ENCODE measurements around the gene SCFD2.

Gene SCFD2

DNA sequence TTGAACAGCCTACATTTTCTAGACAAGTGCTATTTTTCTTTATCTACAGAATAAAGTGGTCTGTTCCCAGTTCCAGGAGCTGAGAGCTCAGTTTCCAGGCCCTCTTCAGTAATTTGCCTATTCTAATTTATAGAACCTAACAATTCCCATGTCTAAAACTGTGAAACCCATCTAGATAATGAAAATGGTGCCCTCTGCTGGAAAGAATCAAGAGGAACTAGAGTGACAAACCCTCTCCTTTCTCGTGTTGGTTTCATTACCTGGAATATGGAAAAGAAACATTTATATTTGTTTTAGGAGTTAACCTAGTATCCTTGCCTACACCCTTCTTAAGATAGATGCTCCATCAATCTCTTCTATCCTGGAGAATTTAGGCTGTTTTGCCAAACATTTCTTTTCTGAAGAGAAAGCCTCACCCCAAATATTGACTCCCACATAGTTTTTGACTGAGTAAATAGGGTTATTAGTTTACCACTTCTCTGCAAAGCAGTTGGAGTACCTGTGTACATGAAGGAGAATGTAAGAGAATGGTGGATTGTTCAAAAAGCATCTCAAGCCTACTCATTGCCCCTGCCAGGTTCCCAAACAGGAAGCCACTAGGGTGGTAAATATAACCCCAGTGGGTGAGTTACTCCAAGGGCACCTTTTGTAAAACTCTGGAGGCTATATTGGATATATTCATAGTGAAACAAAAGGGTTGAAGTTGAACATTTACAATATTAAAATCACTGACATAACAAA lies 382.1 kb downstream of the SCFD2 start:
- DNase-seq (ENCODE audit: low read depth): no peak

DNA sequence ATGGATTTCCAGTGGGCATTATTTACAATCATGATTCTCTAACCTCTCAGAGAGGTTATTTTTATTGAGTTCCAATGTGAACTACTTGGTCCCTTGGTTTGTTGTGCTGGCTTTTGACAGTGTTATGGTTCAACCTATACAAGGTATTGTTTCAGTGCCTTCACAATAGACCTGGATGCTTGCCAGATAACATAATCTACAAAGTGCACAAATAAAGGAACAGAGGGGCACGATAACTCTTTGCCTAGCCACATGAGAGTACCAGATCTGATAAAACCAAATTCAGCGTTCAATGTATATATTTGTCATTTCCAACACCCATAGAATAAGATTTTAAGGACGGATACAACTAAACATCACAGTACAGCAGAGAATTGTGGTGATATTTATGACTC lies 382.9 kb downstream of the SCFD2 start:
- DNase-seq (ENCODE audit: low read depth): no peak

DNA sequence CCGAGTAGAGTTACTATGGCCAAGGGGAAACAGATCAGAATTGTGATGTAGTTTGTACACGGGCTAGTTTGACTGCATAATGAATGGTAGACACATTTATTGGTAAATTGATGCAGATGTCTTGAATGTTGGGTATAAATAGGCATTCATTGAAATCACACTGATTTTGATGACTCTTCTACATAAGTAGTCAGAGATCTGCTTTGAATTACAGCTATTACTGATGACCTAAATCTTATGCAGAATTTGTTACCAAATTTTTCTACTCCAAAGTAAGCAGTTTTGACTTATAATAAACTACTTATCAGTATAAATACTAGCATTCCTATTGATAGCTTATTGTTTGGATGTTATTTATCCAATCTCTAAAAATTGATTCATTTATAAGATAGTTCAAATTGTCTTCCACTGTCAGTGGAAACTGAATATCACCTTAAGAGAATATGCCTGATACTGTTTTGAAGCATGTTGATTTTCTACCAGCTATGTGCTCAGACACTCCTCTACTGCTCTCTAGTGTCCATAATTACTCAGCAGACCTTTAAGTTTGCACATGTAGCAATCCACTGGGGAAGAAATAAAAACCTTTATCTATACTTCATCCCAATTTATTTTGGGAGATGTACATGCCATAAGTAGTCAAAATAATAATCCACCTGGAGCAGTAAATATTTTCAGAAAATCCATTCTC lies 383.5 kb downstream of the SCFD2 start:
- no peak for DNase-seq (ENCODE audit: low read depth)

DNA sequence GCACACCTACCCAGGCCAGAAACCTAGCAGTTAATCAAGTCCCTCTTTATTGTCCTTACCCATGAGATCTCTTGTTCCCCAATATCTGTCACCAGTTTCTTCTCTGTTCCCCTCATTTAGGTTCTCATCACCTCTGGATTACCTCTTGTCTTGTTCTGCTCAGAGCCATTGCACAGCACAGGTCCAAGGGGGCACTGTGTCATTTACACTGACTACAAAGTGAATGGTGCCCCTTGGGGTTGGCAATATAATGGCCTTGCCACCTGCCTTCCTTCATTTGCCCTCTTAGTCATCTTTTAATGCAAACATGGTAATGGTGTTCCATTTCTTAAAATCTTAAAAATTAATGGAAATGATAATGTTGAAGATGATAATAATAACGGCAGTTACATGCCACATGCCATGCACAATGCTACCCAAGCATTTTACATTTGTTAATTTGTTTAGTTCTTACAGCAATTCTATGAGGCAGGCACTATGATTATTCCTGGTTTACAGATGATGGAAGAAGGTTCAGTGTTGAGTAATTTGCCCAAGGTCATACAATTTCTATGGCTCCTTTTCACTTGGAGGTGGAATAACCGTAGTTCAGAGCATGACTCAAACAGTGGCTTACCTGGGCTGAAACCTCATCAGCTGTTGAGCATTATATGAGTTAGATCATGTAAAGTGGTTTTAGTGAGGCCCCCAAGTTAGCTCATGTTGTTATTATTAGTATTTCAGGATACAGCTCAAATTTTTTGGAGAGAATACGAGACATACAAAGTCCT lies 385.9 kb downstream of the SCFD2 start:
- no peak for DNase-seq (ENCODE audit: low read depth)

DNA sequence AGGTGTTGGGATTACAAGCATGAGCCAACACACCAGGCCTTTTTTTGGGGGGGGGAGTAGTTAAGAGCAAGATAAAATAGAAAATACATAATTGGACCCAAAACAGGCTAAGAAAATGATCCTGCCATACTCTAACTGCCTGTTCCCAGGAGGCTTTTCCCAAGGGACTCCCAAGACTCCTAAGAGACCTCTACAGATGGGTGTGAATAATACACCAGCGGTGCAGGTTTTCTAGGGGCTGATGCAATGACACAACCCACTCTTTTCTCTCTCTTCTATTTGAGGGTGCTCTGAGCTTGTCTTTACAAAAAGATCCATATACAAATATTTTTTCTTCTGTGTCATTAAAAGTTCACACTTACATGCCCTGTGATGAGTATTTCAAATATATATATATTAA lies 386.8 kb downstream of the SCFD2 start:
- no peak for DNase-seq (ENCODE audit: low read depth)

DNA sequence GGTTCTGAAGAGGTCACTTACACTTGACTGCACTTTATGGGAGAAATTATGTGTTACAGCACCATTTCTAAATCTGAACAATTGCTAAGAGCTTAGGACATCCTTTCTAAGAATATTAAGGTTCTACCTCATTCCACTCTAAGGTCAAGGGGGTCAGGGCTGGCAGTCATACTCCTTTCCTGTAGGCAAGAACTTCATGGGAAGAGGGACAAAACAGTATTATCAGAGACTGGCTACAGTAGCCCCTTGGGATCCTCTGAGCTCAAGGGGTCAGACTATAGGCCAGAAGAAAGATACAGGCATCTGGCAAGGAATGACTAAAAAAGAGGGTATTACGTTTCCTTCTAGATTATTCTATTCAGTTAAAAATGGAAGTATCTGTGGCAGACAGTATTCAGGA lies 388.6 kb downstream of the SCFD2 start:
- no peak for DNase-seq (ENCODE audit: low read depth)

DNA sequence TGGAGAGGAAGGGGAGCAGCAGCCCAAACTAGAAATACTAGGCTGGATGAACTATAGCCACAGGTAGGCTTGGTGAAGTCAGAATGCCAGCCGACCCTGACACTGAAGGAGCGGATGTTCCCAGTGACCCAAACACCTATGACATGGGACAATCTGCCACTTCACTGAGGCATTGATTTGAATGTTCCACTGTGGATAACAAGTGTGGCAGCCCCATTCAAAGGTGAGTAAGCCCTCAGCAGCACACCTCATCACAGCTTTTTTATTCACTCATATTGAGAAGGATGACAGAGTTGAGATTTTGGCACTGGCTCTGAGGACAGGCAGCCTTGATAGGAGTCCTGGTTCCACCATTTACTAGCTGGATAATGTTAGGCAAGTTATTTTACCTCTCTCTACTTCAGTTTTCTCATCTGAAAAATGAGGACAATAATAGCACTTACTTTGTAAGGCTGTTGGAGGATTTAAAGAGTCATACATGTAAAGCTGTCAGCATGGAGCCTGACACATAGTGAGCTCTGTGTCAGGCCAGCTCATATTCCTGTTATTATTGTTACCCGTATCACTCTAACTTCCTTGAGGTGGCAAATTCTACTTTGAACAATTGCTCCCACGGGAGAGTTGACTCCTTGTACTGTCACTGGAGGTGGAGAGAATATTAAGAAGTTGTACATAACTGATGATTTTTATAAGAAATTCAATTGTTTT lies 389.2 kb downstream of the SCFD2 start:
- no peak for DNase-seq (ENCODE audit: low read depth)

DNA sequence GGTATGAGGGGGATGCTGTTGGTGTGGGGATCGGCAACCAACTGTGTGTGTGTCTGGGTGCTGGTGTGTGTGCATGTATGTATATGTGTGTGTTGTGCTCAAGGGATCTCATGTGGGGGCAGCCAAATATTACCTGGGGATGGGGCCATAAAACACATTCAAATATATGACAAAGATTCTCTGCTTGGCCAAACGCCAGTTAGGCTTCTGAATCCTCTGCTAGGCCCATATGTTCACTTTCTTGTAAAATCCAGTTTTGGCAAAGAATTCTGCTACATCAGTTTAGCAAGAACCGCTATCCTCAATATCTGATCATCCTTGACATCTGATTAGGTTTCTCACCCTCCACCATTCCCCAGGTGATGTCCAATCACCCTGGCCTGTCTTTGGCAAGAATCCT lies 397.2 kb downstream of the SCFD2 start:
- DNase-seq (ENCODE audit: low read depth): no peak

DNA sequence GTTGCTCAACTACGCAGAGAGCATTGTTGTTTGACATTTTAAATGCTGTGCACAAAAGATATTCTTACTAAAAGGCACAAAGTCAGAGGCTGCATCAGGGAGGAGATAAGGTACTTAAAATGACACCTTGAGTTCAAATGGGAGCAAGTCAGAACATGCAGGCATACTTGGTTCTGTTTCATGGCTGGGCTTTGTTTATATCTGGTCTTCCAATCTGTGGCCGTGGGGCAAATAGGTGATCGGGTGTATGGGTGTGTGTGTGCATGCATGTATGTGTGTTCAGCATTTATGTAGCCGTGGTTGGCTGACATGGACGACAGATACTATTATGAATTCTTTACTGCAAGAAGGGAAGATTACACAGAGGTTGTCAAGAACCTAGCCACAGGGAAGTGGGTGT lies 397.6 kb downstream of the SCFD2 start:
- no peak for DNase-seq (ENCODE audit: low read depth)

DNA sequence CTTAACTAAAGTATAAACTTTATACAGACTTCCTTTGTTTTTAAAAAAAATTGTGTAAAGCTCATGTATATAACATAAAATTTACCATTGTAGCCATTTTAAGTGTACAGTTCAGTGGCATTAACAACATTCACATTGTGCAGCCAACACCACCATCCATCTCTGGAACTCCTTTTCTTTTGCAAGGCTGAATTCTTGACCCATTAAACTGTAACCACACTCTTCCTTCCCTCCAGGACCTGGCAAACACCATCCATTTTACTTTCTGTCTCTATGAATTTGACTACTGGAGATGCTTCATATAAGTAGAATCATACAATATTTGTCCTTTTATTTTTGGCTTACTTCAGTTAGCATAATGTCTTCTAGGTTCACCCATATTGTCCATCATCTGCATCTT lies 399.1 kb downstream of the SCFD2 start:
- no peak for DNase-seq (ENCODE audit: low read depth)

DNA sequence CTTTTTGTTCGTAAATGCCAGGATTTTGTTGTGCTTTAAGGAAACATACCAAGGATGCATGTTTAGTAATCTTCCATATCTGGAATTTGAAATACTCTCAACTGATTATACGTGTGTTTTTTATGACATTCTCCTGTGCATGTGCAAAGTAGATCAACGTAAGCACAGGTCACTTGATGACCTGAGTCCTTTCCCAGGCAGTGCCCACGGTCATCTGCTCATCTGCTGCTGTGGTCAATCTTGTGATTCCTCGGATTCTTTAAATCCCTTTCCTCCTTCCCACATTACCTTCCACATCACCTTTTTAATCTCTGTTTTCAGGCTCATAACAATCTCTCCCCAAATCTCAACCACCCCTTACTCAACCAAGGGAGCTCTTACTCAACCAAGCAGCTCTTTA lies 399.7 kb downstream of the SCFD2 start:
- no peak for DNase-seq (ENCODE audit: low read depth)

DNA sequence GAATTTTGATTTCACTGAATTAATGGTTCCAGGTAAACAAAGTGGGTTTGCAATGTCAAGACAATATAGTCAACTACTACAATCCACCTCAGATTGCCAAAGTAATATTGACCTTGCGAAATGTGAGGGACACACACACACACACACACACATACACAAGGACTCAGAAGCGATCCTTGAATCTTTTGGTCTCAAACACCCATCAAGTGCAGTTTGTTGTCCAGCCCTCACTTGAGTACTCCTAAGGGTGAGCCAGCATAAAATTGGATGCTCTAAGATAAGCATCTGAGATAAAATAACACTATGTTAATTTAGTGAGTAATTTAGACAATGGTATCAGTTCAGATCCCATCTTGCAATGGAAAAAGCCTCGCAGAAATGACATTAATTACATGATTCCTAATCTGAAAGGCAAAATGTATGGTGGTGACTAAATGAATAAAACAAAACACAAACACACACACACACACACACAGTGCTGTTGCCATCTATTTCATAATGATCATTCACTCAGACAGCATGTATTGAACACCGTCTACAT lies 401.2 kb downstream of the SCFD2 start:
- DNase-seq (ENCODE audit: low read depth): no peak

DNA sequence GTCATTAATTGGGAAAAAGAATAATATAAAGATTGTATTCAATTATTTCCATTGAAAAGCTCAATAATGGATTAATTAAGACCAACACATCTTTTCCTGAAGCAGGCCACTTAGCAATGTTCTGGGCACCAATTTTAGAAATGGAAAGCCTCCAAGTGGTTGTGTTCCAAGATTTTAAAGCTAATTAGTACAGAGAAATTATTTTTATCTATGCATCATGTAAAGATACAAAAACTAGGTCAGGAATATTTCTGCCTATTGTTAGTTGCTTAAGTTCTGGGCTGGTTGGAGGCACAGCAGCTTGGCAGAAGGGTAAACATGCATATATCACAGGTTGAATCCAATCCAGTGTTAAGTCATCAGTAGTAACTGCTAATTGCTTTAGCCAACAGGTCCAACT lies 401.9 kb downstream of the SCFD2 start:
- DNase-seq (ENCODE audit: low read depth): no peak

DNA sequence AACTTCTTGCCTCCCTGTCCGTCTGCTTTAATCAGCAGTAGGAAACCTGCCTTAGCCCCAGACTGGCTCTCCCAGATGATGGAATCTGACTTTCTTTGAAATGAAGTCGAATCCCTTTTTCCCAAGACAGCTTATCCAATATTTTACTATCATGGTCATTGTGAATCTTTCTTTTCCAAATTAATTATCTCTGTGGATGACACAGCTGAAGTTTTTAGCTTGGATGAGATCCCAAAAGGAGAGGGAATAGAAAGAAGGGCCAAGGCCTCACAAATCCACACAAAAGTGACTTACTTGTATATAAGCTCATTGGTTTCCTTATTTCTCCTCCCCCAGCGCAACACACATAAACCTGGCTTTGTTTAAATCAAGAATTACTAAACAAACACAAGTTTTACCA lies 403.1 kb downstream of the SCFD2 start:
- DNase-seq (ENCODE audit: low read depth): no peak

DNA sequence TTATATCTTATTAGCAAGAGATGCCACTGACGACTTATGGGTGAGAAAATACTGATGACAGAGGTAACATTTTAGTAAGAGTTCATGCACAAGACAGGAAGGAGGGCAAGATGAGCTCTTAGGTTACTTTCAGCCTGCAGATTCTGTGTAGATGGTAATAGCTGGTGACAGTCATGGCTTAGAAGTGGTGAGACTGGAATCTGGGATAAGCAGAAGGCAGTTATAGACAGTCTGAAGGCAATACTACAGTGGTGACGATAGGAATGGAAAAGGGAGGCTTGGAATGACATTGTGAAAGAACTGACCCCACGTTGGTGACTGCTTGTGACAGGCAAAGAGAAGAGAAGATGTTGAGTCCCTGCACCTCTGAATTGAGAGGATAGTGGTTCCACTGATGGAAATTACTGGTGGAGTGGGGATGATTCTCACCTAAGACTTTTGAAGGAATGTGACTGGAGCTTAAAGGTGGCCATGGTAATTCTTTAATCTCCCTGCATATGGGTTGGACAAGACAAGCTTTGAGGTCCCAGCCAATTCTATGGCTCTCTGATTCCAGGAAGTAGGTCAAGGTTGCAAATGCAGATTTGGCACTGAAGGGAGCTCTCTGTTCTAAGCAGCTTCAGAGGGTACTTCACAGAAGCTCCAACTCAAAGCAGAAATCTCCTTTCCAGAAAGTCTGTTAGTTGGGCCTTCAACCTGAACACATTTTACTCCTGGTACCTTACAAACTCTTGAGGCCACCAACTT lies 404.0 kb downstream of the SCFD2 start:
- DNase-seq (ENCODE audit: low read depth): no peak

DNA sequence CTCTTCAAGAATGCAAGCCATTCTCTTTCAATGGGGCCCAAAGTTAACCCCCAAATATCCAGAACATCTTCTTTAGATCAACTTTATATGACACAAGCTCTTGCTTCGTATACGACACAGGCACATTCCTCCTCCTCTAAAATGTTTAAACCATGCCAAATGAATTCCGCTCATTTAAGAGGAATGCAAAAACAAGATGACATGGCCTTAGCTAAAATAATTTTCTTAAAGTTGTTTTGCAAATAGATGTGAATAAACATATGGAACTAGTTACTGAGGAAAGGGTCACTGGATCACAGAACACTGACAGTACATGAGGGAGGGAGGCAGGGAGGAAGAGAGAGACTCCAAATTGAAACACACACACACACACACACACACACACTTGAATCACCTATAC lies 406.3 kb downstream of the SCFD2 start:
- no peak for DNase-seq (ENCODE audit: low read depth)

DNA sequence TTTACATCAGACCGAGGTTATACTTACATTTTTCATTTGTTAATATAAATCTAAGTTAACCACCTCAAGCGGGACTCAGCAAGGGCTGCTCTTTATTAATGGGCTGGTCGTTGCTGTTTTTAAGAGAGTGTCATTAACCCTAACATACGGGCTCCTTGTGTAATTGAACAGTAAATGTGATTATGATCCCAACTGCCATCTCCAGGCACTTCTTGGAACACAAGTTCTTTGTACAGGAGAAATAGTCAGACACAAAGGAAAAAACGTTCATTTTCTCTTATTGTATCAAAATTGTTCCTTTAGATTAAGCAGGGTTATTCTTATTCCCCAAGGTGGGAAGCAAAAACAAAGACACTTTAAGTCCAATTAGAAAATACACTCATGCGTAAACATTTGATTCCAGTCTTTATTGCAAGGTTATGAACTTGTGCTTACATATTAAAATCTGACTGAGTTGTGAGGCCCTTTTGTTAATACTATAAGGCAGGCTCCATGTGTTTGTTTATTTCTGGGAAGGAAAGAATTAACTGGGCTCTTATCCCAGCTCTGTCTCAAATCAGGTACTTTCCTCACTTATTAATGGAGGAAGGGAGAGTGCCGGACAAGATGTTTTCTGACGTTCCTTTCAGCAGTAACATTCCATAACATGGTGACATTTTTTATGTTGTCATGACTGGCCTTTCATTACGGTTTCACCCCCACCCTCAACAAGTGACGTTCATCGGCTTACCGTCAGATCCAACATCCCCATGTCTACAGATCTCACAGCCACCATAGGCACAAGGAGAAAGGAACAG lies 407.8 kb downstream of the SCFD2 start:
- DNase-seq (ENCODE audit: low read depth): no peak

DNA sequence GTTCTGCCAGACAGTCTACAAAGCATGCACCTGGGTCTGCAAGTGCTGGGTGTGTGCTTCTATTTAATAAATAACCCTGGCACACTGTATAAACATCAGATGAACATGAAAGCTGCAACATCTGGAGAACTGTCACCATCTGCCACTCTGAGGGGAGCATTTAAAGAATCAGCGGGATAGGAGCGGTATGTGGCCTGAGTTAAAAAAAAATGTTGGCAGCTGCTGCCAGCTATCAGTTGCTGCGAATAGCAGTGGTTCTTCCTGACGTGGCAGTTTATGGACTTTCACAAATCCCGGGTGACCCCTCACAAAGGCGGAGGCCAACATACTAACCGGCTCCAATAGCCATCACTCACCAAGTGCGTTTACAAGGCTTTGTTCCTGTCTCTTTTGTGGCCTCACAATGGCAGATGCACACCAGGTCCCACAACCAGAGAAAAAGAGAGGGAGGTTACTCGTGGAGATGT lies 408.6 kb downstream of the SCFD2 start:
- no peak for DNase-seq (ENCODE audit: low read depth)

DNA sequence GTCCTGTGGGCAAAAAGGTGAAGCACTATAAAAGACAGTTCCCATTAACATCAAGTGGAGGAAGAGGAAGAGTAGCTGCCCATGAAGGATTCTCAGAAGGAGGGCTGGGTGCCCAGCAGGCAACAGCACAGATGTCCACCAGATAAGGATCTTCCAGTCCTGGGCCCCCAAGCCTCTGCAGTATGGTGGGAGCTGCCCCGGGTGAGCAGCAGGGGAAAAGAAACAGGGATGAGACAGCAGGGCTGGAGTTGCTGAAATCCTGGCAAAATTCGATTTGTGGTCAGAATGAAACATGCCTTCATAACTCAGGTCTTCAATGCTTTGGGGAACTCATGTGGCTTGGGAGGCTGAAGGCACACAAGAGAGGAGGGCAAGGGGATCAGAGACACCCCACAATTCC lies 409.2 kb downstream of the SCFD2 start:
- DNase-seq (ENCODE audit: low read depth): no peak

DNA sequence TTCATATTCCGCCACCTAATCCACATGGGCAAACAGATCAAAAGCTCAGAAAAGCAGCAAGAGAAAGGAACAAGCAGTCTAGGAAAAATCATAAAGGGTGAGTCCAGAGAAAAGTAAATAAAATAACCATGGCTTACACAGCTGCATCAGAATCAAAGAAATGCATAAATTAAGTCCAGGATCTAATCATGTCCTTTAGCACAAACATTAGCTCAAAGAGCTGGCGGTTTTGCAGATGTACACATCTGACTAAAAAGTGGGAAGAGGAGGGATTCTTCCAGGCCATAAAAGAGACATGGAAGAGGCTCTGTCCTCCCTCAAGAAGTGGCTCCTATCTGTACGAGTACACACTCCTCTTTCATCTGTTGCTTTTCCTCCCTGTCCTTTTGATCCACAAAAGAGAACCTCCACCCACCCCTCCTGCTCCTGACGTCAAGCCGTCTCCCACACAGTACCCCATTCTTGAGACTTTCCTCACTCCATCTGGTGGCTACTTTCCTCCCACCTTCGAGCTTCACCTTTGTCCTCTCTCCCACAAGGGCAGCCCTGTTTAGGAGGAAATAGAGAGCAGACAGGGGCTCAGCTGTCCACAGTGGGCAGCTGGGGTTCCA lies 411.2 kb downstream of the SCFD2 start:
- no peak for DNase-seq (ENCODE audit: low read depth)

All from activated T-cell treated with anti-CD3 and anti-CD28 coated beads for 1 hour (primary cell).